GM20431 (cell line): Measurements from ENCODE around the gene ESRP2.

ENCODE experiments used
- in situ Hi-C: fragments of 300-500 bp; cut with MseI, MboI; formaldehyde crosslinking; loops from one replicate; pipeline ENCODE4 v1.15.0; 2020; ENCODE audit warnings: low sequenced_read_pairs; ENCODE audit not compliant: unreplicated experiment

ESRP2 gene

DNA sequence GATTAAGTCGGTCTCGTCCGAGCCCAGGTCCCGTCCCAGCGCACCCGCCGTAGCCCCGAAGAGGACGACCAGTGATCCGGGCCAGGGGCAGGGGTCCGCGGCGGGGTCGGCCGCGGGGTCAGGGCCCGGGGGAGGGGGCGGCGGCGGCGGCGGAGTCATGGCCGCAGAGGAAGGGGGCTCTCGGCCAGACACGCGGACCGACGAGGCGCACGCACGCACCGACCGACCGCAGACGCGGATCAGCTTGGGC, at the start of gene ESRP2:
Gene ESRP2 (minus strand): TSS at position 241 of the 250 bp plus-strand sequence. CDS start 82 bp downstream, at position 159.
- in situ Hi-C loops: no loop called here

- in situ Hi-C loops: no loop called here
Observed at GRCh38 chr16:68285683-68286082, 49.8 kb upstream of the ESRP2 start.

DNA sequence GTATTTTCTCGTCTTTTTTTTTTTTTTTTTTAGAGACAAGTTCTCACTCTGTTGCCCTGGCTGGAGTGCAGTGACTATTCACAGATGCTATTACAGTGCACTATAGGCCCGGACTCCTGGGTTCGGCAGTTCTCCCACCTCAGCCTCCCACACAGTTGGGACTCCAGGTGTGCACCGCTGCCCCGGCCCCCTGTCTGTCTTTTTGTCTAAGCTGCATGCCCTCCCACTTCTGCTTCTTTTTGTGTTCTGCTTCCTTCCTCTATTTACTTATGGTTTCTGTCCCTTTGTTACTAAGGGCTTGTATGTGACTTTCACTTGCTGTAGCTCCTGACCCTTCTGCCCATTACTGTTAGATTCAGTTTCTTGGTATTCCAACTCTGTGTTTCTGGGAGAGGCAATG, 48.9 kb upstream of the ESRP2 start:
- in situ Hi-C loops: no loop called here

GRCh38 chr16:68283801-68284598, 48.1 kb upstream of the ESRP2 start:
- in situ Hi-C loops: no loop called here

GRCh38 chr16:68283346-68283745, 47.4 kb upstream of the ESRP2 start:
- in situ Hi-C loops: no loop called here

- in situ Hi-C loops: no loop called here
Observed at GRCh38 chr16:68282064-68282452, 46.1 kb upstream of the ESRP2 start.

GRCh38 chr16:68281368-68282063, 45.6 kb upstream of the ESRP2 start:
- in situ Hi-C loops: no loop called here

DNA sequence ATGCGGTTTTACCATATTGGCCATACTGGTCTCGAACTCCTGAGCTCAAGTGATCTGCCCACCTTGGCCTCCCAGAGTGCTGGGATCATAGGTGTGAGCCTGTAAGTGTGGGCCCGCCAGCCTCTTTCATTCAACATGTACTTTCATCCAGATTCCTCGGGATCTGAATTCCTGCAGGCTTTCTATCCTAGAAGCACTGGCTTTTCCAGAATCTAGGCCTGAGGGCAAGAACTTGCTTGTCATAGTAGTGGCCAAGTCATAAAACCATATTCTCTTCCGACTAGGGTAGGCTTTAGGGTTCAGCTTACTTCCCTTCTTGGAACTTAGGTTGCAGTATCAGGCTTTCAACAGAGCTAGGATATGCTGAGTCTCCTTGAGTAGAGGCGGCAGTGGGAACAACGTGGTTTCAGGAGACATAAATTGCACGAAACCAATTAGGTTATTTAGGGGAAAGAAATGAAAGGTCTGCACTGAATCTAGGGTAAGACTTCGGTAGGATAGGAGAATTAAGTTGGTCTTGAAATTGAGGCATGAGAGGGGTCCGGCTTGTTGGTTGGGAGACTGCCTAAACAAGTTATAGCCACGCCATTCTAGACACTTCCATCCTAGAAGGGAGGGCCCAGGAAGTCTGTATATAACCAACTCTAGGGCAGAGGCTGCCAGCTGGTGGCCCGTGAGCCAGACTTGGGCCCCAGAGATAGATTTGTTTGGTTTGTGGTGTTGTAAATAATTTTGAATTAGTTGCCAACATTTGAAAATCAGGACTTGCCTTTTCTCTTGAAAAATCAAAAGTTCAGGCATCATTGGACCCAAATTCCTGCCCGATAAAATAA, 44.0 kb upstream of the ESRP2 start:
- in situ Hi-C loops: no loop called here

DNA sequence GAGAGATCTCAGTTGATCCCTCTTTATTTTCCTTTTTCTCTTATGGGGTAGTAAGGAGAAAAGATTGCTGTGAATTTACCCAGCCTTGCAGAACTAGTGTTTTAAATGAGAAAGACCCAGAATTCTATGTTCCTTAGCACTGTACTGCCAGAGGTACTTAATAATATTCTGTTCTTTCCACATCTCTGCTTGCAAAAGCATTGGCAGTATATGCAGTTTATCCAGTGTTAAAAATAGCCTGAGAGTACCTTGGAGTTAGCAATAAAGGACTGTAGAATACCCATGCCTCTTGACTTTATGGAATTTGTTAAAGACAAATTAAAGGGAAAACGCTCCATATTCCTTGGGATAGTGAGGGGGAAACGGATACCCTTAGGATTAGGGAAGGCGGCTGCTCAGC, 40.3 kb upstream of the ESRP2 start:
- in situ Hi-C loops: no loop called here

- in situ Hi-C loops: no loop called here
Observed at GRCh38 chr16:68275611-68276191, 39.8 kb upstream of the ESRP2 start.

DNA sequence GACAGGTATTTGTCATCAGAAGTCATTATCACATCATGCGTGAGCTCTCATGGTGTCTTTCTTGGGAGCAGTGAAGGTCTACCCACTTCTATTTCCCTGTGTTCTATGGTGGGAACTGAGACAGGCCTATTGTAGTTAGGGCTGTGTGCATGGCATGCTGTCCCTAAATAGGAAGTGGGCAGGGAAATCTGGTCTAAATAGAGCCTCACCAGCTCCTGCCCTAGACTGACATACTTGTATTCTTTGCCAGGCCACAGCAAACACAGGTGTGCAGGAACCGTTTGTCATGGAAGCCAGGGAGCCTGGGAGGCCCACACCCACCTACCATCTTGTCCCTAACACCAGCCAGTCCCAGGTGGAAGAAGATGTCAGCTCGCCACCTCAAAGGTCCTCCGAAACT, 38.5 kb upstream of the ESRP2 start:
- in situ Hi-C loops: no loop called here

- in situ Hi-C loops: no loop called here
Observed at GRCh38 chr16:68273896-68274295, 38.0 kb upstream of the ESRP2 start.

DNA sequence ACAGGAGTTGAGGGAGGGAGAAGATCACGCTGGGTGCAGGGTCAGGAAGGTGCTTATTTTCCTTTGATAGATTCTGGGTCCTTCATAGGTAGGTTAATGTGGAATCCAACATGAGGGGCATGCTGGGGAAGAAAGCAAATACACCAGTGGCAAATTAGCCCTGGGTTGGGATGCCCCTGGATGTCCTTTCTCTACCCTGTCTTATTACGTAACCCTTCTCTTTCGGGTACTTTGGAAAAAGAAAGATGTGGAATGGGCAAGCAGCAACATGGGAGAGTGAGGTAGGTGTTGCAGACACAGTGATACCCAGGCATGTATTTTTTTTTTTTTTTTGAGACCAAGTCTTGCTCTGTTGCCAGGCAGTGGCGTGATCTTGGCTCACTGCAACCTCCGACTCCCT, 37.5 kb upstream of the ESRP2 start:
- in situ Hi-C loops: no loop called here

DNA sequence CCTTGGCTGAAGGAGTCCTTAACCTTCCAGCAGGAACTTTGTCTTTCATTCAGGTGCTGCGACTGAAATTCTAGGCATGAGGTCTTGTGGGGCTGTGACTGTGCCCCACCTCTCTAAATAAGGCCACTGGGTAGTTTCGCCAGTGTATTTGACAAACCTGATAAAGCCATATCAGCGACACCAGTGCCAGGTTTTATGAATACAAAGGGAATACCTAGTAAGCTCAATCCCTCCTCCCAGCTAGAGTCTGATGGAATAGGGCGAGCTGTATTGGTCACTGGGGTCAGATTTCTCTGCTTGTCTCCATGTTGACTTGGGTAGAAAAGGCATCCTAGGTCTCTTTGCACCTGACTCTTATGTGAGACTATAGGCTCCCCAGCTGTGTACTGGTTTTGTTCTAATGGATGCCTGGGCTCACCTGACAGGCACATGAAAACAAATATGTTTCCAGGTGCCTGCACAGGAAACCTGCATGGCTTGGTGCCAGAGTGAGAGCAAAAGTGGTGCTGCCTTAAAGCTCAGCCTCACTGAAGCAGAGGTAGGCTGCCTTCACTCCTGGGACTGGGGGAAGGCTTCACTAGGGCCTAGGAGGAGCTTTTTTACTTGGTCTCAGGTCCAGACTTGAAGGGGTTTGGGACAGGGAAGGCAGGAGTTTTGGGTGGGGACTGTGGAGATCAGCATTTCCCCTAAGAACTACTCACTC, 36.7 kb upstream of the ESRP2 start:
- in situ Hi-C loops: no loop called here

- in situ Hi-C loops: no loop called here
Observed at GRCh38 chr16:68270353-68270752, 34.4 kb upstream of the ESRP2 start.

GRCh38 chr16:68269793-68270192, 33.9 kb upstream of the ESRP2 start:
- in situ Hi-C loops: no loop called here

GRCh38 chr16:68267612-68268405, 31.9 kb upstream of the ESRP2 start:
- in situ Hi-C loops: no loop called here

DNA sequence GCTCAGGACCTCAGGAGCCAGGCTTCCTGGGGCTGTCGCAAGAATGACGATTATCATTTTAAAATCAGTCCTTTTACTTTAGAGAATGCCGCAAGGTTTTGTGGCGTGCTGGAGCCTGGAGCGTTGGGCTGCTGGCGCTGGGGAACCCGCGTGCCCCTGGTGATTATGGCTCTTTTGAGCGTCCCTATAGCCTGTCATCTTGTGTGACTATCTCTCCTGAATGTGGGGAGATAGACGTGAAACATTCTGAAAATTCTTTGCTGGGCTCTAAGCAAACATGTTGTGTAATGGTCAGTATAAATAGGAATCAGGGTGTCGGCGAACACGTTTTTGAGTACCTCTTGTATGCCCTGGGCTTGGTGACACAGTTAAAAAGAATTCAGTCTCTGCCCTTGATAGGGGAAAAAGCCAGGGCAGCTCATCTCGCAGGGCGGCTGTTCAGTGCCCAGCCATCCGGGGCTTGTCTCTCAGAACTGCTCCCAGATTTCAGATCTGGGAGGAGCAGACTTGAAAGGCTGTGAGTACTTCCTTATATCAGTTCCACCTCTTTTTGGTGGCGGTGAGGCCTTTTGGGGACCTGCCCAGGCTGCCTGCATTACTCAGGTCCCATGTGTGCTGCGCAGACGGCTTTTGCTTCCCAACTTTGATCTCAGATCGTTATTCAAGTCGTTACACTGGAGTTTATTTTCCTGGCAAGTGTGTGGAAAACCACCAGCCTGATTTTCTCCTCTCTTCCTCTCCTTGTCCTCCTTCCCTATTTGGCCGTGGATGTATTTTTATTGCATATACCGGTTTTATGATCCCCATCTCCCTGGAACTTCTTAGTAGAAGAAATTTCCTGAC, 29.4 kb upstream of the ESRP2 start:
- in situ Hi-C loops: no loop called here
